Testis (tissue), 2 donors: ENCODE measurements around the gene ABTB2.

Source experiments
- POLR2A ChIP-seq: fragments of 450-650 bp; IDR thresholded peaks from one replicate; pipeline ENCODE4 v1.6.1; 2017; ENCODE audit warnings: antibody characterized with exemption, mild to moderate bottlenecking, moderate library complexity
- TF ChIP-seq, protein P1 (sequence below), 3 experiments: fragments of 450-650 bp in 2 of 3; fragments of 200-600 bp in 1 of 3; sonication (generic) in 1 of 3; IDR thresholded peaks; one replicate each; pipeline ENCODE4 v1.5.1; 2016 to 2019; ENCODE audit warnings: antibody characterized with exemption in 3 of 3, mild to moderate bottlenecking in 2 of 3, moderate library complexity in 1 of 3

DNA sequence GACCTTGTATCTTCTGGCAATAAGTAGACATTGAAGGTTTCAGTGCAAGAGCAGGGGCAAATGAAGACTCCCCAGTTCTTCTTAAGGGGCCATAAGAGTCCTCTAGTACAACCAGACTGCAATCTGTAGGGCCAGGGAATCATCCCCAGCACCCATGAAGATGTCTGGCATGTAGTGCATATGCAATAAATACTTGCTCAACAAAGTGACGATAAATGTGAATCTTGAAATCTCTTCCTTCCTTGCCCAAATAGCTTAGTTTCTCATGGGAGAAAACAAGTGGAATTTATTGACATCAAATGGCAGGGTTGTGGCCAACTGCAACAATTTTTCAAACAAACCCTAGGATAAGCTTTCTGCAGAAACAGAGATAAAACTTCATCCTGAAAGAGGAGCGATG, 107.6 kb downstream of the ABTB2 start:
- TF ChIP-seq, protein P1, sequence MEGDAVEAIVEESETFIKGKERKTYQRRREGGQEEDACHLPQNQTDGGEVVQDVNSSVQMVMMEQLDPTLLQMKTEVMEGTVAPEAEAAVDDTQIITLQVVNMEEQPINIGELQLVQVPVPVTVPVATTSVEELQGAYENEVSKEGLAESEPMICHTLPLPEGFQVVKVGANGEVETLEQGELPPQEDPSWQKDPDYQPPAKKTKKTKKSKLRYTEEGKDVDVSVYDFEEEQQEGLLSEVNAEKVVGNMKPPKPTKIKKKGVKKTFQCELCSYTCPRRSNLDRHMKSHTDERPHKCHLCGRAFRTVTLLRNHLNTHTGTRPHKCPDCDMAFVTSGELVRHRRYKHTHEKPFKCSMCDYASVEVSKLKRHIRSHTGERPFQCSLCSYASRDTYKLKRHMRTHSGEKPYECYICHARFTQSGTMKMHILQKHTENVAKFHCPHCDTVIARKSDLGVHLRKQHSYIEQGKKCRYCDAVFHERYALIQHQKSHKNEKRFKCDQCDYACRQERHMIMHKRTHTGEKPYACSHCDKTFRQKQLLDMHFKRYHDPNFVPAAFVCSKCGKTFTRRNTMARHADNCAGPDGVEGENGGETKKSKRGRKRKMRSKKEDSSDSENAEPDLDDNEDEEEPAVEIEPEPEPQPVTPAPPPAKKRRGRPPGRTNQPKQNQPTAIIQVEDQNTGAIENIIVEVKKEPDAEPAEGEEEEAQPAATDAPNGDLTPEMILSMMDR (IDR thresholded peaks at IDR 0.05) = no peak
- no peak for TF ChIP-seq POLR2A
